SU-DHL-6 (cell line): ENCODE data around the gene PHF20.

Source experiments
- H2AFZ ChIP-seq: fragments of 200-600 bp; sonication (generic); 2 replicates; pipeline ENCODE4 v1.6.1; 2014; ENCODE audit warnings: low read depth, mild to moderate bottlenecking, moderate library complexity, mixed read lengths, antibody characterized with exemption, low read length; ENCODE audit not compliant: severe bottlenecking
- H3F3A ChIP-seq: fragments of 200-600 bp; shearing (Covaris generic); 2 replicates; pipeline ENCODE4 v1.6.0; 2016; ENCODE audit warnings: antibody characterized with exemption, mild to moderate bottlenecking; ENCODE audit not compliant: insufficient read depth
- H3K27ac ChIP-seq: fragments of 200-600 bp; sonication (generic); 2 replicates; pipeline ENCODE4 v1.5.1; 2016; ENCODE audit warnings: low read depth, mild to moderate bottlenecking, low read length, moderate library complexity, mixed read lengths
- H3K27me3 ChIP-seq: fragments of 200-600 bp; sonication (generic), shearing (Covaris generic); 2 replicates; pipeline ENCODE4 v1.6.0; 2014; ENCODE audit warnings: mild to moderate bottlenecking, low read length
- H3K36me3 ChIP-seq: fragments of 200-600 bp; sonication (generic); 2 replicates; pipeline ENCODE4 v1.6.1; 2014; ENCODE audit warnings: mild to moderate bottlenecking, low read length, mixed read lengths
- H3K4me2 ChIP-seq: fragments of 300-600, 200-600 bp; shearing (Covaris generic), sonication (generic); 2 replicates; pipeline ENCODE4 v1.6.0; 2014; ENCODE audit warnings: low read length, low read depth, mild to moderate bottlenecking; ENCODE audit not compliant: poor library complexity, severe bottlenecking
- H3K4me3 ChIP-seq: fragments of 200-600 bp; sonication (generic); 2 replicates; pipeline ENCODE4 v1.5.1; 2014; ENCODE audit warnings: antibody characterized with exemption, low read length, mild to moderate bottlenecking, mixed read lengths; ENCODE audit not compliant: insufficient read depth, poor library complexity, severe bottlenecking
- H3K79me2 ChIP-seq: fragments of 200-600 bp; sonication (generic); 2 replicates; pipeline ENCODE4 v1.6.1; 2014; ENCODE audit warnings: mild to moderate bottlenecking, low read length, moderate library complexity; ENCODE audit not compliant: insufficient read depth
- H3K9ac ChIP-seq: fragments of 200-600 bp; sonication (generic); 2 replicates; pipeline ENCODE4 v1.7.0; 2014; ENCODE audit warnings: mild to moderate bottlenecking, low read length
- H3K9me2 ChIP-seq: fragments of 200-600 bp; sonication (generic); replicated peaks from 2 replicates; pipeline ENCODE4 v1.6.1; 2014; ENCODE audit warnings: low read length; ENCODE audit not compliant: insufficient read depth
- H3K9me3 ChIP-seq: fragments of 200-600 bp; sonication (generic); 2 replicates; pipeline ENCODE4 v1.6.1; 2014; ENCODE audit warnings: low read length, mixed read lengths; ENCODE audit not compliant: insufficient read depth
- H4K20me1 ChIP-seq: fragments of 200-600 bp; sonication (generic); 2 replicates; pipeline ENCODE4 v1.6.1; 2014; ENCODE audit warnings: low read depth, mild to moderate bottlenecking, antibody characterized with exemption, low read length, moderate library complexity, mixed read lengths
- CTCF ChIP-seq: fragments of 200-600 bp; sonication (generic); IDR thresholded peaks from one replicate; pipeline ENCODE4 v1.5.1; 2017; ENCODE audit warnings: antibody characterized with exemption, mild to moderate bottlenecking, low read length, moderate library complexity; ENCODE audit not compliant: insufficient read depth, poor library complexity, severe bottlenecking
- EZH2phosphoT487 ChIP-seq: fragments of 200-600 bp; sonication (generic), shearing (Covaris generic); conservative IDR thresholded peaks from 2 replicates; pipeline ENCODE4 v1.6.1; 2018; ENCODE audit warnings: mild to moderate bottlenecking, antibody characterized with exemption, low read length, moderate library complexity, mixed read lengths

Gene PHF20

GRCh38 chr20:35730583-35731468 is 41.0 kb upstream of the PHF20 start:
- H3K79me2 ChIP-seq = peaks cover 97% of the 10 kb centered on the region
- H3K27me3 ChIP-seq = no peaks in the 10 kb centered on the region
- H3K9me2 ChIP-seq = no peaks in the 10 kb centered on the region
- H3K9me3 ChIP-seq = no peaks in the 10 kb centered on the region
- H3K36me3 ChIP-seq = peaks cover 87% of the 10 kb centered on the region
- H2AFZ ChIP-seq = no peak overlapping the region
- H3K9ac ChIP-seq = no peak overlapping the region
- H3K4me3 ChIP-seq = no peak overlapping the region
- peaks cover 78% of the 10 kb centered on the region for H4K20me1 ChIP-seq
- H3K4me2 ChIP-seq = no peak overlapping the region
- H3F3A ChIP-seq = peaks cover 67% of the 10 kb centered on the region
- TF ChIP-seq EZH2phosphoT487 (no peak), CTCF (no peak)
- H3K27ac ChIP-seq = no peak overlapping the region

- Histone ChIP-seq H3K79me2 (peaks cover 97% of the 10 kb centered on the region), H3F3A (peaks cover 71% of the 10 kb centered on the region), H2AFZ (no peak overlapping the region), H3K9me3 (no peaks in the 10 kb centered on the region), H4K20me1 (peaks cover 80% of the 10 kb centered on the region), H3K9me2 (no peaks in the 10 kb centered on the region), H3K4me3 (no peak overlapping the region), H3K27ac (no peak overlapping the region), H3K4me2 (no peak overlapping the region), H3K9ac (no peak overlapping the region), H3K27me3 (no peaks in the 10 kb centered on the region), H3K36me3 (peaks cover 90% of the 10 kb centered on the region)
- TF ChIP-seq CTCF (no peak), EZH2phosphoT487 (no peak)
These were observed 40.4 kb upstream of the PHF20 start for GRCh38 chr20:35731469-35731788.

GRCh38 chr20:35731862-35732643 is 39.8 kb upstream of the PHF20 start:
- Histone ChIP-seq H3K9ac (no peak overlapping the region), H4K20me1 (peaks cover 76% of the 10 kb centered on the region), H3K4me3 (no peak overlapping the region), H3K9me2 (no peaks in the 10 kb centered on the region), H3K27me3 (no peaks in the 10 kb centered on the region), H2AFZ (no peak overlapping the region), H3K4me2 (no peak overlapping the region), H3K79me2 (peaks cover 97% of the 10 kb centered on the region), H3F3A (peaks cover 66% of the 10 kb centered on the region), H3K9me3 (no peaks in the 10 kb centered on the region), H3K27ac (no peak overlapping the region), H3K36me3 (peaks cover 85% of the 10 kb centered on the region)
- no peak for TF ChIP-seq CTCF
- no peak for TF ChIP-seq EZH2phosphoT487
